HCT116 (cell line): ENCODE results near the gene CRYGN. TPM values are rescaled to one million over a fixed set of nuclear protein-coding genes. Genes with fewer than 3 reads are reported as not detected.

Experiments
- ATAC-seq: fragments of 200-7000 bp; cut with Tn5 transposase; 2 replicates; pipeline ENCODE4 v1.9.1; 2020; ENCODE audit warnings: mild to moderate bottlenecking, moderate library complexity
- BruUV-seq: library from RNA; stranded (reverse); fragments of 400-500 nt; replicated peaks from 2 replicates; lab custom pipeline; 2021; lab: Mats Ljungman, UMichigan
- CTCF ChIA-PET: fragments of 300-600 bp; sonication (Branson Sonifier 250); formaldehyde crosslinking; loops from one replicate; lab custom pipeline; 2021; ENCODE audit warnings: antibody characterized with exemption; lab: Charles Lee
- POLR2A ChIA-PET: fragments of 300-600, 350-600 bp; sonication (Branson Sonifier 250); formaldehyde crosslinking; loops from one replicate; lab custom pipeline; 2021; ENCODE audit warnings: antibody characterized with exemption; lab: Charles Lee
- RAD21 ChIA-PET, 2 experiments: fragments of 300-600 bp; sonication (Branson Sonifier 250); formaldehyde crosslinking; loops; one replicate each; lab custom pipeline; 2023; ENCODE audit warnings: low total read pairs in 2 of 2; ENCODE audit not compliant: uncharacterized antibody in 2 of 2, unreplicated experiment in 2 of 2, low non-redundant PET in 1 of 2; lab: Charles Lee
- DNase-seq: peaks from one replicate; pipeline ENCODE4 v3.0.0-alpha.2; 2010; ENCODE audit warnings: low read depth, low spot score
- H2AFZ ChIP-seq: fragments of 200-600 bp; shearing (Covaris generic), sonication (generic); 2 replicates; pipeline ENCODE4 v1.6.1; 2017; ENCODE audit warnings: low read depth, mixed run types, mixed read lengths, antibody characterized with exemption, low read length; ENCODE audit not compliant: poor library complexity, severe bottlenecking
- H3K27ac ChIP-seq: 2 replicates; pipeline ENCODE4 v1.5.1; 2012; ENCODE audit warnings: low read depth, low read length
- H3K27me3 ChIP-seq: fragments of 200-600 bp; sonication (generic); 2 replicates; pipeline ENCODE4 v1.6.1; 2016; ENCODE audit warnings: mixed run types, low read length, mixed read lengths; ENCODE audit not compliant: insufficient read depth
- H3K36me3 ChIP-seq, 2 experiments: fragments of 200-500 bp in 1 of 2; fragments of 200-600 bp in 1 of 2; sonication (Bioruptor generic) in 1 of 2; sonication (generic) in 1 of 2; 2 replicates each; pipeline versions ENCODE4 v1.5.1 to v1.6.1; 2014 to 2016; ENCODE audit warnings: low read length in 2 of 2, inconsistent platforms in 1 of 2, mixed read lengths in 1 of 2, mixed run types in 1 of 2; ENCODE audit not compliant: insufficient read depth in 2 of 2, control insufficient read depth in 1 of 2
- H3K4me1 ChIP-seq, 2 experiments: fragments of 200-600 bp in 1 of 2; sonication (generic) in 1 of 2; 2 replicates each; pipeline versions ENCODE4 v1.5.1 to v1.6.1; 2012 to 2017; ENCODE audit warnings: low read length in 2 of 2, inconsistent platforms in 1 of 2, mild to moderate bottlenecking in 1 of 2, mixed read lengths in 1 of 2, mixed run types in 1 of 2, moderate library complexity in 1 of 2; ENCODE audit not compliant: insufficient read depth in 2 of 2, control insufficient read depth in 1 of 2
- H3K4me2 ChIP-seq: fragments of 200-600 bp; sonication (generic); 2 replicates; pipeline ENCODE4 v1.6.1; 2017; ENCODE audit warnings: mixed run types, low read length, mixed read lengths
- H3K4me3 ChIP-seq, 2 experiments: fragments of 200-600 bp in 1 of 2; sonication (generic) in 1 of 2; replicated peaks in 1 of 2; 2 replicates each; pipeline ENCODE4 v1.5.1; 2011 to 2016; ENCODE audit warnings: low read length in 2 of 2, control low read depth in 1 of 2, low read depth in 1 of 2, mild to moderate bottlenecking in 1 of 2, mixed read lengths in 1 of 2, mixed run types in 1 of 2
- H3K79me2 ChIP-seq: fragments of 200-600 bp; sonication (generic); 2 replicates; pipeline ENCODE4 v1.6.1; 2017; ENCODE audit warnings: mild to moderate bottlenecking, mixed run types, low read length, moderate library complexity, mixed read lengths; ENCODE audit not compliant: insufficient read depth
- H3K9ac ChIP-seq: fragments of 200-600 bp; sonication (generic); 2 replicates; pipeline ENCODE4 v1.6.1; 2016; ENCODE audit warnings: low read length, mixed read lengths
- H3K9me2 ChIP-seq: fragments of 200-600 bp; sonication (generic), shearing (Covaris generic); 2 replicates; pipeline ENCODE4 v1.6.1; 2017; ENCODE audit warnings: mixed run types, mild to moderate bottlenecking, moderate library complexity; ENCODE audit not compliant: insufficient read depth
- H3K9me3 ChIP-seq, 2 experiments: fragments of 200-500 bp in 1 of 2; fragments of 200-600 bp in 1 of 2; sonication (Bioruptor generic) in 1 of 2; sonication (generic) in 1 of 2; 2 replicates each; pipeline ENCODE4 v1.6.1; 2014 to 2017; ENCODE audit warnings: low read length in 2 of 2, mixed read lengths in 2 of 2, inconsistent platforms in 1 of 2, low read depth in 1 of 2, mild to moderate bottlenecking in 1 of 2, mixed run types in 1 of 2, moderate library complexity in 1 of 2; ENCODE audit not compliant: control insufficient read depth in 1 of 2, insufficient read depth in 1 of 2
- H4K20me1 ChIP-seq: fragments of 200-600 bp; sonication (generic), shearing (Covaris generic); 2 replicates; pipeline ENCODE4 v1.6.1; 2017; ENCODE audit warnings: mixed run types, mild to moderate bottlenecking, moderate library complexity; ENCODE audit not compliant: insufficient read depth
- EZH2phosphoT487 ChIP-seq: fragments of 200-600 bp; IDR thresholded peaks from 2 replicates; pipeline ENCODE4 v1.6.1; 2018; ENCODE audit warnings: antibody characterized with exemption, borderline replicate concordance
- JUND ChIP-seq: IDR thresholded peaks from 2 replicates; pipeline ENCODE4 v1.6.1; 2012
- intact Hi-C: fragments of 100-400 bp; cut with micrococcal nuclease; formaldehyde crosslinking; loops from 2 replicates; pipeline ENCODE4 v1.10.0; 2022
- total RNA-seq: library from RNA; stranded (reverse); gene quantifications from one replicate; pipeline ENCODE4 v1.2.1, GENCODE V29; 2021; ENCODE audit not compliant: unreplicated experiment
- TF ChIP-seq, protein P1 (sequence below): IDR thresholded peaks from 2 replicates; pipeline ENCODE4 v1.6.1; 2011; ENCODE audit warnings: mild to moderate bottlenecking, low read length, moderate library complexity; ENCODE audit not compliant: insufficient replicate concordance; ENCODE audit errors: extremely low read depth

Gene CRYGN
- total RNA-seq, 1 experiment from 2014 or later: not detected

GRCh38 chr7:151408498-151408838 lies 31.5 kb downstream of the CRYGN start:
- BruUV-seq: no TSS peak
- ATAC-seq (no peak), DNase-seq (no peak)
- no peak overlapping the region for H3K4me2 ChIP-seq
- no peaks in the 10 kb centered on the region for H3K9me2 ChIP-seq
- no peaks in the 10 kb centered on the region for H3K27me3 ChIP-seq
- H2AFZ ChIP-seq: no peak overlapping the region
- H3K4me1 ChIP-seq: peaks cover 24 to 31% of the 10 kb centered on the region in 2 experiments
- H3K9me3 ChIP-seq: no peaks in the 10 kb centered on the region
- CTCF ChIA-PET: no interaction called here
- RAD21 ChIA-PET: no interaction called here
- no peaks in the 10 kb centered on the region for H4K20me1 ChIP-seq
- no peaks in the 10 kb centered on the region for H3K79me2 ChIP-seq
- intact Hi-C loops: no loop called here
- no peak overlapping the region for H3K4me3 ChIP-seq
- POLR2A ChIA-PET: no interaction called here
- no peaks in the 10 kb centered on the region for H3K36me3 ChIP-seq
- no peak for TF ChIP-seq EZH2phosphoT487
- TF ChIP-seq, all 23 proteins: peak for 0
- Histone ChIP-seq H3K27ac (no peak overlapping the region), H3K9ac (no peak overlapping the region)

DNA sequence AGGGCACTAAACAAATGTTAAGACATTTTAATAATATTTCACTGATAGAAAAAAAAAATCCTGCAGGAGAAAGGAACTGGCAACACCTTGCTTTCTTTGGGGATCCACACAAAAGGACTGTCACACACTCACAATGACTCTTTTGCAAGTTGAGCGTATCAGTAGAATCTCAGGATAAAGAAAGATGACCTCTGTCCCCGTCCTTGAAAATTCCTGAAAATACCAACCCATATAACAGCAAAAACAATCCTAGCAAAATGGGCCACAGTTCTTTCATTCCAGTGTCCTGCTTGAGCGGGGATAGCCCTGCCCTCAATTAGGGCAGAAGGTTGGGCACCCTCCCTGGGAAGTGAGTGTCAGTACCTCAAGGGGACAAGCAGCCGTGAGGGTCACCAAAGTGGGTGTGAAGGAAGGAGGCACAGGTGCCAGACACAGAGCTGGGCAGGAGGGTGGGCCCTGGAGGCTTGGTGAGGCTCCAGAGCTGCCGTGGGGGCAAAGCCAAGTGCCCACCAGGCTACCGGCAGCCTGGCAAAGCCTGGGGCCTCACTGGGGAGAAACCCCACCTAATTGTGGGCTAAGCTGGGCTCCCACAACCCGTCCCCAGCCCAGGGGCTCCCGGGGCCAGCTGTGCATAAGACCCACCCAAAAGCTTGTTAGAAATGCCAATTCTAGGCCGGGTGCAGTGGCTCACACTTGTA lies 32.9 kb downstream of the CRYGN start:
- ATAC-seq: no peak
- H3K36me3 ChIP-seq: no peaks in the 10 kb centered on the region
- H3K27me3 ChIP-seq: no peaks in the 10 kb centered on the region
- H4K20me1 ChIP-seq: no peaks in the 10 kb centered on the region
- peaks cover 35 to 45% of the 10 kb centered on the region in 2 experiments for H3K4me1 ChIP-seq
- no peaks in the 10 kb centered on the region for H3K9me3 ChIP-seq
- ChIA-PET RAD21 (no interaction called here), POLR2A (no interaction called here), CTCF (no interaction called here)
- intact Hi-C loops: no loop called here
- H3K4me2 ChIP-seq: no peak overlapping the region
- no TSS peak for BruUV-seq
- TF ChIP-seq, protein P1, sequence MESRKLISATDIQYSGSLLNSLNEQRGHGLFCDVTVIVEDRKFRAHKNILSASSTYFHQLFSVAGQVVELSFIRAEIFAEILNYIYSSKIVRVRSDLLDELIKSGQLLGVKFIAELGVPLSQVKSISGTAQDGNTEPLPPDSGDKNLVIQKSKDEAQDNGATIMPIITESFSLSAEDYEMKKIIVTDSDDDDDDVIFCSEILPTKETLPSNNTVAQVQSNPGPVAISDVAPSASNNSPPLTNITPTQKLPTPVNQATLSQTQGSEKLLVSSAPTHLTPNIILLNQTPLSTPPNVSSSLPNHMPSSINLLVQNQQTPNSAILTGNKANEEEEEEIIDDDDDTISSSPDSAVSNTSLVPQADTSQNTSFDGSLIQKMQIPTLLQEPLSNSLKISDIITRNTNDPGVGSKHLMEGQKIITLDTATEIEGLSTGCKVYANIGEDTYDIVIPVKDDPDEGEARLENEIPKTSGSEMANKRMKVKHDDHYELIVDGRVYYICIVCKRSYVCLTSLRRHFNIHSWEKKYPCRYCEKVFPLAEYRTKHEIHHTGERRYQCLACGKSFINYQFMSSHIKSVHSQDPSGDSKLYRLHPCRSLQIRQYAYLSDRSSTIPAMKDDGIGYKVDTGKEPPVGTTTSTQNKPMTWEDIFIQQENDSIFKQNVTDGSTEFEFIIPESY: no peak
- no peak for TF ChIP-seq JUND
- H3K9me2 ChIP-seq: no peaks in the 10 kb centered on the region
- no peak for DNase-seq
- no peak overlapping the region for H3K27ac ChIP-seq
- H3K4me3 ChIP-seq: no peak overlapping the region
- no peak overlapping the region for H2AFZ ChIP-seq
- H3K9ac ChIP-seq: no peak overlapping the region
- H3K79me2 ChIP-seq: no peaks in the 10 kb centered on the region
